ENCODE data around the gene CRYBG2. TPM values are rescaled to one million over a fixed set of nuclear protein-coding genes. Genes with fewer than 3 reads are reported as not detected.

Gene CRYBG2
- total and polyA plus RNA-seq, 2 of the 13 experiments (the other 11 are each of a cell fraction or from before 2014, with no cell fraction given): 1.3 to 2.9 TPM

- no peak for TF ChIP-seq STAT6 (CRISPR knock-in tag; IDR thresholded peaks at IDR 0.05; ENCODE audit: borderline replicate concordance)
- TF ChIP-seq FOXA1 (IDR thresholded peaks at IDR 0.05): no peak
- no peak for TF ChIP-seq FOXA1 (CRISPR knock-in tag; IDR thresholded peaks at IDR 0.05)
- TF ChIP-seq HMG20A (CRISPR knock-in tag; IDR thresholded peaks at IDR 0.05; ENCODE audit: borderline replicate concordance): no peak
- no peak for TF ChIP-seq ZNF780A (CRISPR knock-in tag; IDR thresholded peaks at IDR 0.05)
- no peak for TF ChIP-seq XBP1 (CRISPR knock-in tag; IDR thresholded peaks at IDR 0.05)
- TF ChIP-seq ZNF33A (CRISPR knock-in tag; IDR thresholded peaks at IDR 0.05; ENCODE audit: borderline replicate concordance): no peak
- no peak for TF ChIP-seq ZFP90 (CRISPR knock-in tag; IDR thresholded peaks at IDR 0.05; ENCODE audit: borderline replicate concordance)
- TF ChIP-seq NR2F6 (IDR thresholded peaks at IDR 0.05): no peak; the same call in 1 of the 2 replicates
- TF ChIP-seq NR2F6 (CRISPR knock-in tag; IDR thresholded peaks at IDR 0.05): no peak
- no peak for TF ChIP-seq KDM1A (CRISPR knock-in tag; IDR thresholded peaks at IDR 0.05)
- no peak for TF ChIP-seq CAMTA2 (CRISPR knock-in tag; IDR thresholded peaks at IDR 0.05; ENCODE audit: borderline replicate concordance)
- TF ChIP-seq SIN3B (IDR thresholded peaks at IDR 0.05; ENCODE audit: low read length): peak; percentile 80; the same call in 1 of the 2 replicates
- no peak for TF ChIP-seq ZNF407 (CRISPR knock-in tag; IDR thresholded peaks at IDR 0.05; ENCODE audit: not compliant biosample characterization)
- TF ChIP-seq ZNF614 (CRISPR knock-in tag; IDR thresholded peaks at IDR 0.05; ENCODE audit: borderline replicate concordance): no peak; the same call in 1 of the 2 replicates
- no peak for TF ChIP-seq ELF1 (CRISPR knock-in tag; IDR thresholded peaks at IDR 0.05)
- no peak for TF ChIP-seq ZNF501 (CRISPR knock-in tag; IDR thresholded peaks at IDR 0.05)
- peak; percentile 51; the same call in 1 of the 2 replicates for TF ChIP-seq KAT8 (CRISPR knock-in tag; IDR thresholded peaks at IDR 0.05)
- peak; percentile 32; the same call in 1 of the 2 replicates for TF ChIP-seq ZNF619 (CRISPR knock-in tag; IDR thresholded peaks at IDR 0.05)
Measured at GRCh38 chr1:26306290-26307229, 47.4 kb downstream of the CRYBG2 start, which contains the start of gene UBXN11 (continued).
